HG03066 (cell line): ENCODE data around the gene TRPC6.

Experiments
- ATAC-seq: cut with Tn5 transposase; IDR thresholded peaks from one replicate; pipeline ENCODE4 v1.9.1; 2021; ENCODE audit warnings: low read depth; ENCODE audit not compliant: unreplicated experiment

Gene TRPC6

GRCh38 chr11:101428918-101429317 lies 154.9 kb downstream of the TRPC6 start:
- no peak for ATAC-seq

- ATAC-seq, result no peak
These were observed 176.5 kb downstream of the TRPC6 start for GRCh38 chr11:101407324-101407723.
